HG02852 (cell line): ENCODE measurements around the gene KRTAP4-1.
"Not testable (repeated sequence)": the region's sequence is repeated elsewhere in the genome, so short reads cannot be mapped to it uniquely, and the experiment has no call there.

Experiments
- ATAC-seq: cut with Tn5 transposase; IDR thresholded peaks from one replicate; pipeline ENCODE4 v1.9.1; 2021; ENCODE audit warnings: mild to moderate bottlenecking, moderate library complexity; ENCODE audit not compliant: unreplicated experiment

KRTAP4-1 gene

DNA sequence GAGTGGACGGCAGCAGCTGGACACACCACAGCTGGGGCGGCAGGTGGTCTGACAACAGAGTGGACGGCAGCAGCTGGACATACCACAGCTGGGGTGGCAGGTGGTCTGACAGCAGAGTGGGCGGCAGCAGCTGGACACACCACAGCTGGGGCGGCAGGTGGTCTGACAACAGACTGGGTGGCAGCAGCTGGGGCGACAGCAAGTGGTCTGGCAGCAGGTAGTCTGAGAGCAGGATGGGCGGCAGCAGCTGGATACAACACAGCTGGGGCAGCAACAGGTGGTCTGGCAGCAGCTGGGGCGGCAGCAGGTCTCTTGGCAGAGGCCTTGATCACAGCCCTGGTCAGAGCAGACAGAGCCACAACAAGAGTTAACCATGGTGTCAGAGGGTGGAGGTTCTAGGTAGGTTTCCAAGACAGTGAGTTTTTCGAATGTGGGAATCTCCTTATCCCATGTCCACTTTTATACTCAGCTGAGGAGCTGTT lies at the start of gene KRTAP4-1:
TSS of gene KRTAP4-1 (minus strand) at position 432 of the 482 bp plus-strand sequence. CDS start at position 375, 57 bp downstream.
- no peak for ATAC-seq

DNA sequence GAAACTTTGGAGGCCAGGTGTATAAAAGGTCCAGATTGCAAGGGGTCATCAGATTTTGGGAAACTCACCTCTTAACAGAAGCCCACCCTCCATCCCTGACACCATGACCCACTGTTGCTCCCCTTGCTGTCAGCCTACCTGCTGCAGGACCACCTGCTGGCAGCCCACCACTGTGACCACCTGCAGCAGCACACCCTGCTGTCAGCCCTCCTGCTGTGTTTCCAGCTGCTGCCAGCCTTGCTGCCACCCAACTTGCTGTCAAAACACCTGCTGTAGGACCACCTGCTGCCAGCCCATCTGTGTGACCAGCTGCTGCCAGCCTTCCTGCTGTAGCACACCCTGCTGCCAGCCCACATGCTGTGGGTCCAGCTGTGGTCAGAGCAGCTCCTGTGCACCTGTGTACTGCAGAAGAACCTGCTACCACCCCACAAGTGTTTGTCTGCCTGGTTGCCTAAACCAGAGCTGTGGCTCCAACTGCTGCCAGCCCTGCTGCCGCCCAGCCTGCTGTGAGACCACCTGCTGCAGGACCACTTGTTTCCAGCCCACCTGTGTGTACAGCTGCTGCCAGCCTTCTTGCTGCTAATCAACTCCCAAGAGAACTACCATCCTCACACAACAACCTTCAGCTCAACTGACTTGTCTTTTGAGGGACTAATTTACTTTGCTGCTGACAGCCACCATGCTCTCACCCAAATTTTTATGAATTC lies 47.8 kb upstream of the KRTAP4-1 start, which contains the start of gene KRTAP9-3:
TSS of gene KRTAP9-3 (plus strand) at position 51 of the 707 bp plus-strand sequence. CDS start at position 104, 53 bp downstream.
- not testable (repeated sequence) for ATAC-seq

DNA sequence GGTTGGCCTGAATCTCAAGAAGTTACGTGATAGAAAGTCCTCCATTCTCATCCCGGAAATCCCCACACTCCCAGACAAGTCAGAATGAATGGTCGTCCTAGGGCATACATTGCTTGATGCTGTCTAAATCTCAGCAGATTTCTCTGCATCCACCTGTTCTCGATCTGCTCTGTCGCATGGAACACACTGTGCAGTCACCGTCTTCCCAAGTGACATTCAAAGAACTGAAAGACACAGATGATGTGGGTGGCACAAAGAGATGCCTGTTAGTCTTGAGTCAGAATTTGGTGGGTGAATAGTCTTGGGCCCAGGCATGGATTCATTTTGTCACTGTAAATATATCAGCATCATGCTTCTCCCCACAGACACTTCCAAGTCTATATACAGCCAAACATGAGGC lies 47.0 kb upstream of the KRTAP4-1 start:
- ATAC-seq, result no peak

DNA sequence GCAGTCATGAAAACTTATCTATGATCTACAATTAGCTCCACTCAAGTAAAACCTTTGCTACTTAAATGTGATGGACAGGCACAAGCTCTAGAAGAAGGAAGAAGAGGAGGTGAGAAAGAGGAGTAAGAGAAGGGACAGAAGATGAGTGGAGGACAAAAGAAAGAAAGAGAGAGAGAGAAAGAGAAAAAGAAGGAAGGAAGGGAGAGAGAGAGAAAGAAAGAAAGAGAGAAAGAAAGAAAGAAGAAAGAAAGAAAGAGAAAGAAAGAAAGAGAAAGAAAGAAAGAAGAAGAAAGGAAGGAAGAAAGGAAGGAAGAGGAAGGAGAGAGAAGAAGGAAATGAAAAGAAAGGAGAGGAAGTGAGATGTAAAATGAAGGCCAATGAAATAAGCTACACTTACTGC lies 45.4 kb upstream of the KRTAP4-1 start:
- no peak for ATAC-seq

DNA sequence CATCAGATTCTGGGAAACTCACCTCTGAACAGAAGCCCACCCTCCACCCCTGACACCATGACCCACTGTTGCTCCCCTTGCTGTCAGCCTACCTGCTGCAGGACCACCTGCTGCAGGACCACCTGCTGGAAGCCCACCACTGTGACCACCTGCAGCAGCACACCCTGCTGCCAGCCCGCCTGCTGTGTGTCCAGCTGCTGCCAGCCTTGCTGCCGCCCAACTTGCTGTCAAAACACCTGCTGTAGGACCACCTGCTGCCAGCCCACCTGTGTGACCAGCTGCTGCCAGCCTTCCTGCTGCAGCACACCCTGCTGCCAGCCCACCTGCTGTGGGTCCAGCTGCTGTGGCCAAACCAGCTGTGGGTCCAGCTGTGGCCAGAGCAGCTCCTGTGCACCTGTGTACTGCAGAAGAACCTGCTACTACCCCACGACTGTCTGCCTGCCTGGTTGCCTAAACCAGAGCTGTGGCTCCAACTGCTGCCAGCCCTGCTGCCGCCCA lies 41.9 kb upstream of the KRTAP4-1 start, which contains the start of gene KRTAP9-2:
TSS of gene KRTAP9-2 (plus strand) at position 51 of the 498 bp plus-strand sequence. CDS start at position 58, 7 bp downstream.
- ATAC-seq, result not testable (repeated sequence)

DNA sequence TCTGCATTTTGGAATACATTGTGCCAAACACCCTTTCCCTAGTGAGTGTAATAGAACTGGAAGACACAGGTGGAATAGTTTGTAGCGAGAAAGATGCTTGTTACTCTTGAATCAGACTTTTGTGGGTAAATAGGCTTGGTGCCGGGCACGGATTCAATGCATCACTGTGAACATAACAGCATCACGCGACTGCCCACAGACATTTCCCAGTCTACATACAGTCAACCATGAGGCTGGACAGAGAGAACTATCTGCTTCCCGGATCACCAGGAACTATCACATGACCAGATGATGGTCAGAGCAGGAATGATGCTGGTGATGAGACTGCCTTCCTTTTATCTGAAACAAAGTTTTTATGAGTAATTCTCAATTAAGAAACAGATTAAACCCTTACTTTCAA lies 41.3 kb upstream of the KRTAP4-1 start:
- no peak for ATAC-seq

DNA sequence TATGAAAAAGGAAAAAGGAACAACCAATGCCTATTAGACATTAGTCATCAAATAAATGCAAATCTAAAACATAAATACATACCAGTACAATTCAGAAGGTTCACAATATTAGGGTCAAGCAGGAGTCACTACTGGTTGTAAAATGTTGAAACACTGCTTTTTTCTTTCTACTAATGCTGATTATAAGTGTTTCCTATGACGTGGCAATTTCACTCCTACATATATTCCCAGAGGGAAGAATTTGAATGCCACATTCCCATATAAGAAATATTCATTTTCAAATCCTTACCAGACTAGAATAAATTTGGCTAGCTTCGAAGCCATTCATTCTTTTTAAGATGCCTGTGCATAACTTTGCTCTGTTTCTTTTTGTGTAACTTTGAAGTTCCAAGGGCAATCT lies 39.1 kb upstream of the KRTAP4-1 start:
- no peak for ATAC-seq

DNA sequence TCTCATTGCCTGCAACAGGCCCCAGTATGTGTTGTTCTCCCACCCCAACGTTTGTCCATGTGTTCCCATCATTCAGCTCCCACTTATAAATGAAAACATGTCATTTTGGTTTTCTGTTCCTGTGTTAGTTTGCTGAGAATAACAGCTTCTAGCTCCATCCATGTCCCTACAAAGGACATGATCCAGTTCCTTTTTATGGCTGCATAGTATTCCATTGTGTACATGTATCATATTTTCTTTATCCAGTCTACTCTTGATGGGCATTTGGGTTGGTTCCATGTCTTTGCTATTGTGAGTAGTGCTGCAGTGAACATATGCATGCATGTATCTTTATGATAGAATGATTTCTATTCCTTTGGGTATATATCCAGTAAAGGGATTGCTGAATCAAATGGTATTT lies 31.0 kb upstream of the KRTAP4-1 start:
- ATAC-seq, result no peak

DNA sequence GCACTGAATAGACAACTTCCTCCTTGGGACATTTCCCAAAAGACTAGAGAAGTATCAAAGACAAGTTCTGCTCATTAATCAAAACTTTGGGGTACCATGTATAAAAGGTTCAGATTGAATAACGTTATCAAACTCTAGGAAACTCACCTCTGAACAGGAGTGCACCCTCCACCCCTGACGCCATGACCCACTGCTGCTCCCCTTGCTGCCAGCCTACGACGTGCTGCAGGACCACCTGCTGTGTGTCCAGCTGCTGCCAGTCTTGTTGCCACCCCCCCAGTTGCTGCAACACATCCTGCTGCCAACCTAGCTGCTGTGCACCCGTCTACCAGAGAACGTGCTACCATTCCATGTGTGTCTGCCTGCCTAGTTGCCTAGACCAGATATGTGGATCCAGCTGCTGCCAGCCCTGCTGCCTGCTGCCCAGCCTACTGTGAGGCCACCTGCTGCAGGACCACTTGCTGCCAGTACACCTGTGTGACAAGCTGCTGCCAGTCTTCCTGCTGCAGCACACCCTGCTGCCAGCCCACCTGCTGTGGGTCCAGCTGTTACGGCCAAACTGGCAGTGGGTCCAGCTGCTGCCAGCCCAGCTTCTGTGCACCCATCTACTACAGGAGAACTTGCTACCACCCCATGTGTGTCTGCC lies 27.9 kb upstream of the KRTAP4-1 start:
- ATAC-seq, result no peak

DNA sequence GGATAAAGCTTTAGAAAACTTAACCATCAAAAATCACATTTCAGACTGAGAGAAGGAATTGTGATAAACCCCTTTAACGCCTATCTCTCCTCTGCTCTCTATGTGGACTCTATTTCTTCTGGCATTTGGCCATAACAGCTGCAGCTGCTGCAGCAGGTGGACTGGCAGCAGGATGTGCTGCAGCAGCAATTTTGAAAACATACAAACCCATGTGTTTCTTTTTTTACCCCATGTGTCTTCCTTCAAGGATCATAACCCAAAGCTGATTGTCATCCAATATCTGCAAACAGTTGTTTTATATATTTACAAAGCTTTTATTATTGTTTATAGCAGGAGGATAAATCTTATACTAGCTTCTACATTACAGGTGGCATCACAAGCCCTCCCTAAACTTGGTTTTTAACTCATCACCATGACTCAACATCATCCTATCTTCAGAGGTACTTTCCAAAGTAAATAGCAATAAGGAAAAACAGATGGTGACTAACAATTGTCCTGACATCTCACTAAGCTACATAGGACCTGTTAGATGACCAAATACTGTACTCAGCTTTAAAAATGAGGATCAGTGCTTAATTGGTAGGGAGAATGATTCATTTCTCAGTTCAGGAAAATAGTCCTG lies 27.2 kb upstream of the KRTAP4-1 start:
- no peak for ATAC-seq

DNA sequence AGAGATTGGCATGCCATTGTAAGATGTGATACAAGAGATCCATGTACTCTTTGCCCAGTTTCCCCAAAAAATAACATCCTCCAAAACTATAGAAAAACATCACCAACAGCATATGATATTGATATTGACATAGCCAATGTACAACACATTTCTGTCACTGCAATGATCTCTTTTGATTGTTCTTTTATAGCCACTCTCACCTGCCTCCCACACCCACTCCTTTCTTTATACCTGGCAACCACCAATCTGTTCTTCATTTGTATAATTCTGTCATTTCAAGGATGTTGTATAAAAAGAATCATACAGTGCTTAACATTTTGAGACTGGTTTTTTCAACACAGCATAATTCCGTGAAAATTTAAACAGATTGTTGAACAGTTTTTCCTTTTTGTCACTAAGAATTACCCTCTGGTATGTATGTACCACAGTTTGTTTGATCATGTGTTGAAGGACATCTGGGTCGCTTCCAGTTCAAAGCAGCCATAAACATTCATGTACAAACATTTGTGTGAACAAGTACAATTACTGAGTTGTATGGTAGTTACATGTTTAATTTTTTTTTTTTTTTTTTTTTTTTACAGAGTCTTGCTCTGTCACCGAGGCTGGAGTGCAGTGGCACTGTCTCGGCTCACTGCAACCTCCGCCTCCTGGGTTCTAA lies 14.8 kb upstream of the KRTAP4-1 start:
- ATAC-seq, result no peak

DNA sequence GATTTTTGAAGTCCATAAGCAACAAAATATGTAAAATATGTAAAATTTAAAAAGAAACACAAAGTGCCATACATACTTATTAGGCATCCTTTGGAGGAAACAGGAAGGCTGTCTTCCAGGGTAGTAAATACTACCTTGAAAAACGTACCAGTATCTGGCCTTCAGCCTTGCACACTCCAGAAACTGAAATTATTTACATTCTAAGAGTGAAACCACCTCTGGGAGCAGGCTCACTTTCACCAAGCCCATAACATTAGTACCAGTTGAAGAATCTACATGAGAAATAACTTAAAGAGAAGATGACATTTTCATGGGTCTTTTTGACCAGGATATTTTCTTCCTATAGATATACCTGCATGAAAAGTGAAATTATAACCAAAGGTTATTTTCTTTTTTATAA lies 11.4 kb upstream of the KRTAP4-1 start:
- ATAC-seq, result no peak

DNA sequence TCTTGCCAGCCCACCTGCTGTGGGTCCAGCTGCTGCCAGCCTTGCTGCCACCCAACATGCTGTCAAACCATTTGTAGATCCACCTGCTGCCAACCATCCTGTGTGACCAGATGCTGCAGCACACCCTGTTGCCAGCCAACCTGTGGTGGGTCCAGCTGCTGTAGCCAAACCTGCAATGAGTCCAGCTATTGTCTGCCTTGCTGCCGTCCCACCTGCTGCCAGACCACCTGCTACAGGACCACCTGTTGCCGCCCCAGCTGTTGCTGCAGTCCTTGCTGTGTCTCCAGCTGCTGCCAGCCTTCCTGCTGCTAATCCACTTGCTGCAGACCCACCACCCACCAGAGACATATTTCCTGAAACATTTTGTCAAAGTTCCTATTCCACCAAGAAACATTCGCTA lies 5.6 kb upstream of the KRTAP4-1 start:
- ATAC-seq, result no peak

DNA sequence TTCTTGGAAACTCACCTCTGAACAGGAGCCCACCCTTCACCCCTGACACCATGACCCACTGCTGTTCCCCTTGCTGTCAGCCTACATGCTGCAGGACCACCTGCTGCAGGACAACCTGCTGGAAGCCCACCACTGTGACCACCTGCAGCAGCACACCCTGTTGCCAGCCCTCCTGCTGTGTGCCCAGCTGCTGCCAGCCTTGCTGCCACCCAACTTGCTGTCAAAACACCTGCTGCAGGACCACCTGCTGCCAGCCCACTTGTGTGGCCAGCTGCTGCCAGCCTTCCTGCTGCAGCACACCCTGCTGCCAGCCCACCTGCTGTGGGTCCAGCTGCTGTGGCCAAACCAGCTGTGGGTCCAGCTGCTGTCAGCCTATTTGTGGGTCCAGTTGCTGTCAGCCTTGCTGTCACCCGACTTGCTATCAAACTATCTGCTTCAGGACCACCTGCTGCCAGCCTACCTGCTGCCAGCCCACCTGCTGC lies 5.2 kb upstream of the KRTAP4-1 start, which contains the start of gene KRTAP9-1:
TSS of gene KRTAP9-1 (plus strand) at position 51 of the 482 bp plus-strand sequence. CDS start at position 51, 0 bp downstream.
- ATAC-seq, result not testable (repeated sequence)

DNA sequence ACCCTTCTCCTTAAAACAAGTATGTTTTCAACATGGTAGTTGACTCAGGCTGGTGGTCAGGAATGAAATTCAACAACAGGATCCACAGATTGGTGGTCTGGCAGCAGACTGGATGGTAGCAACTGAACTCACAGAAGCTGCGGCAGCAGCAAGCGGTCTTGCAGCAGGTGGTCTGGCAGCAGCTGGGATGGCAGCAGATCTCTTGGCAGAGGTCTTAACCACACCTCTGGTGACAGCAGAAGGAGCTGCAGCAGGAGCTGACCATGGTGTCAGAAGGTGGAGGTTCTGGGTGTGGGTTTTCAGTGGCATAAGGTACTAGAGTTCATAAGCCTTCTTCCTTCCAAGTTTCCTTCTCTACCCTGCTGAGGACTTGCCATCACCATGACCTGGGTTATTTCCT lies 2.2 kb upstream of the KRTAP4-1 start:
- no peak for ATAC-seq

DNA sequence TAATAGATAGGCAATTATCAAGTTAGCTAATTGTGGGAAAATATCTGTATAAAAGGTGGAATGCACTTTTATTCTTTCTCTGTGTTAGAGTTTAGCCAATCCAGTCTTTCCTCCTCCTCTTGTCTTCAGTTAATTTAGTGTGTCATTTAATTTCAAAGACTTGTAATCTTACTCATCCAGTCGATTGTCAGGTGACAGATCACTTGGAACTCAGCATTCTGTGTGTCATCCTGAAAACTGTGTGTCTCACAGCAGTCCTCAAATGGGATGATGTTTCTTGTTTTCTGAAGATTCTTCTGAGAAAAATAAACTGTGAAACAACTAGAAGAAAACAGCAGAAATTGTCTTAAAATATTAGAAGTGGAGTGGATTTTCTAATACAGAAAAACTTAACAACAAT lies 290 bp upstream of the KRTAP4-1 start:
- no peak for ATAC-seq

DNA sequence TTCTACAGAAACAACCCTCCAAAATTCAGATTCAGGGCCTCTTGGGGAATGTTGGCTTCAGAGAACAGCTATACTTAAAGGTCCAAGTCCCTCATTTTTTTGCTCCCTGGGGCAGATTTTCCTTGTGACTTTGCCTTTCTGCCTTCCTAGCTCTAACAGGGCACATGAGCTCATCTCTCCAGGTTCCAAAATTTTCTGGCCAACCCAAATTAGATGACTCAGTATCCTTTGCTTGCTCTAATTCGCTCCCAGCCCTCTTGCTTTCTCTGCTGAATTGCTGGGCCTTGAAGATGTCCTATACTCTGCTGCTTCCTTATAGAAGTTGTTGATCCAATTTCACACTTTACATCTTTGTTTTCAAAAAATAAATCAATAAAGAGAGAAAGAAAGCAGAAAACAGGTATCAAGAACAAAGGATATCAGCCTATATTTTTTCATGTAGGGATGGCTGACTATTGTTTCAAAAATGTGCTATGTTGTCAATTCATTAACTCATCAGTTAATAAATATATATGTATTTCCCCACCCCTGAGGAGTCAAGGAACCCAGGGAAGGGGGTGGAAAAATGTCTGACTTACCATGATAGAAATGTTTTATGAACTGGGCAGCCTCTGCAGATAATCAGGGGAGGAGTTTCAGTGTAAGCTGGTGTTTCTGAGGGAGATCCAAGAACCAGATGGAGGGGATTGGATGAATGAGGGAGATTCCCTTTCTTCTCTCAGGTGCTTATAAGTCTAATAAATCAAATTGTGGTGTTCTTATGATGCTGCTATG lies 5.7 kb downstream of the KRTAP4-1 start:
- ATAC-seq, result no peak

DNA sequence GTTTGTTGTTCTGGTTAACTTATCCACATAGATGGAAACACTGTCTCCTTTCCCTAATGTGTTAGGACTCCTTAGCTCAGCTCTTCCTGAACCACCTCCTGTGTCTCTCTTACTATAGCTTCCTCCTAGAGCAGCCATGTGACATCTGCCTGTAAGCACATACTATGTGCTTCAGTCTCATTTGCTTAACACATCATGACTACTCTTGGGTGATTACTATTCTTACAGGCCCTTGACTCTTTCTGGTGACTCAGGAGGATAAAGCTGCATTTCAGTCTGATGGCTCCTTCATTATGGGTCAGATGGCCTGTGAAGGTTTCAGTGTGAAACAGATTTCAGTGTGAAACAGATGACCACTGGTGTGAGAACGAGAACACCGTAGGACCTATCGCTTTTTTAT lies 6.4 kb downstream of the KRTAP4-1 start:
- no peak for ATAC-seq

DNA sequence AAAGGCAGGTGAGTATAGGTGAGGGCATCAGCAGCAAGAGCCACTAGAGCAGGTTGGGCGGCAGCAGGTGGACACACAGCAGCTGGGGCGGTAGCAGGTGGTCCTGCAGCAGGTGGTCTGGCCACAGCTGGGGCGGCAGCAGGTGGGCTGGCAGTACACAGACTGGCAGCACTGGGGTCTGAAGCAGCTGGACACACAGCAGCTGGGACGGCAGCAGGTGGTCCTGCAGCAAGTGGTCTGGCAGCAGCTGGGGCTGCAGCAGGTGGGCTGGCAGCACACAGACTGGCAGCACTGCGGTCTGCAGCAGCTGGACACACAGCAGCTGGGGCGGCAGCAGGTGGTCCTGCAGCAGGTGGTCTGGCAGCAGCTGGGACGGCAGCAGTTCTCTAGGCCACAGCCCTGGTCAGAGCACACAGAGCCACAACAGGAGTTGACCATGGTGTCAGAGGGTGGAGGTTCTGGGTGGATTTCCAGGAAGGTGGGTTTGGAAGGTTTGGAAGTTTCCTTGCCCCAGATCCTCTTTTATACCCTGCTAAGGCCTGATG lies 6.9 kb downstream of the KRTAP4-1 start, which contains the start of gene KRTAP4-2:
TSS of gene KRTAP4-2 (minus strand) at position 495 of the 545 bp plus-strand sequence. CDS start at position 438, 57 bp downstream.
- ATAC-seq, result no peak
